Lower leg skin (tissue), 4 donors: ENCODE measurements around the gene SDHC. TPM values are rescaled to one million over a fixed set of nuclear protein-coding genes. Genes with fewer than 3 reads are reported as not detected.
A peak's percentile ranks its signal among the peaks of the same experiment; 100 is the strongest.

Source experiments
- DNase-seq, 2 donors: peaks; one replicate each; pipeline ENCODE4 v3.0.0-alpha.2; 2019; ENCODE audit warnings: low spot score in 2 of 2
- H3K4me3 ChIP-seq: fragments of 200-600 bp; sonication (generic); 2 replicates; pipeline ENCODE4 v1.5.1; 2017; ENCODE audit warnings: mild to moderate bottlenecking, low read depth; ENCODE audit not compliant: poor library complexity, severe bottlenecking
- CTCF ChIP-seq, 3 donors: fragments of 450-650 bp; IDR thresholded peaks; one replicate each; pipeline ENCODE4 v1.5.1; 2016; ENCODE audit warnings: antibody characterized with exemption in 3 of 3, mild to moderate bottlenecking in 3 of 3, moderate library complexity in 2 of 3
- POLR2A ChIP-seq, 2 donors: fragments of 450-650 bp; IDR thresholded peaks; one replicate each; pipeline ENCODE4 v1.6.1; 2016 to 2017; ENCODE audit warnings: antibody characterized with exemption in 2 of 2, mild to moderate bottlenecking in 1 of 2, moderate library complexity in 1 of 2
- WGBS, 2 donors: methylation state at CpG; one replicate each; pipeline ENCODE4 v1.1.5; 2018; 5-methylcytosine and 5-hydroxymethylcytosine counted together
- intact Hi-C: fragments of 100-400 bp; cut with DNase I; formaldehyde crosslinking; loops from one replicate; pipeline ENCODE4 v1.15.0; 2023; ENCODE audit warnings: low total_unique reads
- total RNA-seq, 4 donors: library from RNA; depleted of rRNA; stranded (reverse); fragments of >200 nt; gene quantifications; one replicate each; pipeline ENCODE4 v1.1.0, GENCODE V29; 2016

The SDHC gene
- total RNA-seq, 4 donors from 2014 or later: 20.6 to 107 (median 52.2) TPM

DNA sequence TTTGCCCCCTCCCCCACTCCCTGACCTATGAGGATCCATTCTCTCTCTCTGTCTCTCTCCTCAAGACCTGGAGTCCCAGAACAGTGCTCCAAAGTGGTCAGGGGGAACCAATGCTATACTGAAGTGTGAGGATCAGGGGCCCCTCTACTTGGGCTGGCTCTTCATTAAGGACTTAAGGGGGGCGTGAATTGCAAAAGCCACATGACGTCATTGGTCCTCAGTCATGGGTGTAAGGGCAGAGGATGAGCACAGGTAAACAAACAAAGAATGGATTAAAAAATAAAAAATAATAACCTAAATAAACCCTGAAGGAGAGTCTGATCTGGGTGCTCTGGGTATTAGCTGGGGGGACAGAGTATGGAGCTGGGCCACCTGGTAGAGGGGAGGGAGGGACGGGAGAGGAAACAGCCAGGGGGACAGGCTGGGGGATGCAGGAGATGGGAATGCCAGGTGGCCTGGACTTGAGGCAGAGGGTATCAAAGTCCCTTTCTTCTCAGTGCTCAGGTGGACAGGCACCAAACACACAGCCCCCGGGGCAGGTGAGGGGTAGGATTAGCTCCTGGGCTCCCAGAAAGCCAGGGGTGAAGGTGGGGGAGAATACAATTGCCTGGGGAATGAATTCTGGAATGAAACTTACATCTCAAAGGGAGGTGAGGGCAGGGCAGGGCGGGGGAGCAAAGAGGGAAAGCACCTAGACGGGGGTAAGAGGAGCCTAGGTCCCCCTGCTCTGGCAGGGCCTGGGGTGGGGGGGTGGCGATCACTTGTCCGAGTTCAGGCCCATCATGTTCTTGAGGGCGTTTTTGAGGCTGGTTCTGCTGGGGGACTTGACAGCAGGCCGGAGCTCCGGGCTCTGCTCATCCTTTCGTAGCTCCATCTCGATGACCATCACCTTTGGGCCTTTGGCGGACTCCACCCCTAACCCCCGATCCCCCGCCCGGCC, 9.0 kb upstream of the SDHC start:
- H3K4me3 ChIP-seq: peak overlapping the region; percentile 54
- WGBS, 2 donors: 11 to 19% methylated on average over 17 of the region's 17 CpGs
- intact Hi-C loops: no loop called here
- TF ChIP-seq CTCF (IDR thresholded peaks at IDR 0.05) (no peak), POLR2A (IDR thresholded peaks at IDR 0.05) (no peak)
- DNase-seq: no peak

DNA sequence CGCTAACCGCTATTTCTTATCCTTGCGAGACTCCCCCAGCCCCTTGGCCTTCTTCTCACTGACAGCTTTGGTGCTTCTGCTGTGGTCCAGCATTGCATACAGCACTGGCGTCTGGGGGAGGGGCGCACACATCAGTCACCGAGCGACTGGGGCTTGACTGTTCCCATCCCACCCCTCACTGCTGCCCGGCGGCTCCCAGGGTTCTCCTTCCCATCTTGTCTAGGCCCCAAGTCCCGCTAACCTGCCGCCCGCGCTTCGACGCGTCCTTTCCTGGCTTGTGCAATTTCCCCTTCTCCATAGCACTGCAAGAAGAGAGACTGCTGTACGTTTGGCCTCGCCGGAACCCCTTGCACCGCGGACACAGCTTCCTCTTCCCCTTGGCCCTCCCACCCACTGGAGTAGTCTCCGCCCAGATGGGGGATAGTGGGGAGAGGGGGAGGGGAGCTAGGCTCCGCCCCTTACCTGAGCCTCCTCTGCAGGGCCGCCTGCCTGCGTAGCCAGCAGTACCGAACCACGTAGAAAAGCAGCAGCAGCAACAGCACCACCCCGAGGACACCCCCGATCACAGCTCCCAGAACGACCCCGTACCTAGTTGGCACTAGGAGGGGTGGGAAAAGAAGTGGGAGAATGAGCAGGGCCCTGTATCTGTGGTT, 8.2 kb upstream of the SDHC start:
- peak; percentile 66 to 95 for DNase-seq
- intact Hi-C loops: no loop called here
- TF ChIP-seq POLR2A (IDR thresholded peaks at IDR 0.05) (no peak), CTCF (IDR thresholded peaks at IDR 0.05) (no peak)
- H3K4me3 ChIP-seq: peak overlapping the region; percentile 54
- 2 to 3% methylated on average over 31 of the region's 31 CpGs for whole genome bisulfite sequencing, 2 donors

GRCh38 chr1:161307230-161307768, 6.9 kb upstream of the SDHC start:
- H3K4me3 ChIP-seq: no peak overlapping the region
- DNase-seq: no peak
- TF ChIP-seq CTCF (IDR thresholded peaks at IDR 0.05) (no peak), POLR2A (IDR thresholded peaks at IDR 0.05) (no peak)
- WGBS, 2 donors: 82 to 87% methylated on average over 7 of the region's 7 CpGs
- intact Hi-C loops: no loop called here

DNA sequence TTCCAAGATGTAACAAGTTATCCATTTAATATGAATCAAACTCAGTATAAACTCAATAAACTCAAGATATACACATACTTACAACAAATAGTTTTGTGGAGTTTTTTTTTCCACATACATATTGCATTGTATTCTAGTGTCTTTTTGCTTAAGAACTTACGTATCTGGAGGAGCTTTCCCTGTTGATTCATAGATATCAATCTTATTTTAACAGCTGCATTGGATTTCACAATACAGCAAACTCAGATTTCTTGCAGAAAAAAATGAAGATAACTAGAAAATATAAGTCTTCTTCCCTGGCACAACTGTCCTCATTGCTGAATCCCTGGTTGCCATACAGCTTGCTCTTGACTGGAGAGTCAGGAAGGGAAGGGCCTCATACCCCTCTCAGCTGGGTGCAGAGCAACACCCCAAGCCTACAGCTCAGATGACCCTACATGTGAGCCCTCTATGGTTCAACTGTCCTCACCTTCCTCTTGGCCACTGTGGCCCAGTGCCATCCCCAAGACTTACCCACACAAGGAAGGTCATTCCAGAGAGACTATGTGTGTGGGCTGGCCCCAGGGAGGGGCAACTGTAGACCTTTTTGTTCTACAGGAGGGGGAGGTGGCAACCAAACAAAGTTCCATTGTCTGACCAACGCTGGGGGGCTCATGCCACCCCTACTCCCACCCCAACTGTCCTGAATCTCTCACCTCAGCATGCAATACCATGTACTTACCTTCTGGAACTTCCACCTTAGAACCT, 6.1 kb upstream of the SDHC start:
- intact Hi-C loops: no loop called here
- TF ChIP-seq CTCF (IDR thresholded peaks at IDR 0.05) (no peak), POLR2A (IDR thresholded peaks at IDR 0.05) (no peak)
- WGBS, 2 donors: 57 to 71% methylated on average over 2 of the region's 2 CpGs
- DNase-seq: no peak
- H3K4me3 ChIP-seq: no peak overlapping the region

- H3K4me3 ChIP-seq: no peak within 1 kb of the TSS
- DNase-seq: no peak
- intact Hi-C loops: no loop called here
- no peak for TF ChIP-seq CTCF (IDR thresholded peaks at IDR 0.05)
- TF ChIP-seq POLR2A (IDR thresholded peaks at IDR 0.05): no peak
- 47 to 66% methylated on average over 2 of the region's 2 CpGs for WGBS, 2 donors
Measured at GRCh38 chr1:161309868-161310267, 4.3 kb upstream of the SDHC start, which contains the start of gene MPZ. Gene MPZ, minus strand, starts transcription at chr1:161309968. Its CDS starts 63 bp downstream, at chr1:161309905.
